Thoracic aorta (tissue), 2 donors: Measurements from ENCODE around the gene ARHGEF39. TPM values are rescaled to one million over a fixed set of nuclear protein-coding genes. Genes with fewer than 3 reads are reported as not detected.
"Not testable (repeated sequence)": the region's sequence is repeated elsewhere in the genome, so short reads cannot be mapped to it uniquely, and the experiment has no call there.

Experiments
- ATAC-seq: fragments of 150-250 bp; one replicate; pipeline ENCODE4 v1.8.0; 2017; ENCODE audit warnings: low read depth; ENCODE audit not compliant: insufficient number of reproducible peaks, low FRiP score
- DNase-seq: peaks from one replicate; pipeline ENCODE4 v3.0.0-alpha.2; 2020; ENCODE audit warnings: low spot score
- H3K27ac ChIP-seq, 2 donors: fragments of 200-600 bp; sonication (generic); 1 replicate in 1 of 2; 2 replicates in 1 of 2; pipeline ENCODE4 v1.5.1; 2016; ENCODE audit warnings: mild to moderate bottlenecking in 2 of 2, moderate library complexity in 2 of 2
- H3K27me3 ChIP-seq: fragments of 200-600 bp; sonication (generic); replicated peaks from 2 replicates; pipeline ENCODE4 v1.6.0; 2016; ENCODE audit warnings: mild to moderate bottlenecking; ENCODE audit not compliant: insufficient read depth
- H3K36me3 ChIP-seq: fragments of 200-600 bp; sonication (generic); one replicate; pipeline ENCODE4 v1.5.1; 2016
- H3K4me1 ChIP-seq, 2 donors: fragments of 200-600 bp; sonication (generic); 1 replicate in 1 of 2; 2 replicates in 1 of 2; pipeline versions ENCODE4 v1.5.1 to v1.6.0; 2016; ENCODE audit warnings: low read depth in 2 of 2, mild to moderate bottlenecking in 1 of 2; ENCODE audit not compliant: control insufficient read depth in 1 of 2
- H3K4me3 ChIP-seq: fragments of 200-600 bp; sonication (generic); 2 replicates; pipeline ENCODE4 v1.5.1; 2016; ENCODE audit warnings: mild to moderate bottlenecking
- H3K9me3 ChIP-seq: fragments of 200-600 bp; sonication (generic); 2 replicates; pipeline ENCODE4 v1.5.1; 2016
- CTCF ChIP-seq: fragments of 200-600 bp; sonication (generic); IDR thresholded peaks from one replicate; pipeline ENCODE4 v1.5.1; 2019; ENCODE audit warnings: antibody characterized with exemption
- total RNA-seq, 2 donors: library from RNA; depleted of rRNA; stranded (reverse); fragments of >200 nt; gene quantifications; one replicate each; pipeline versions ENCODE4 v1.1.0 to v1.2.3, GENCODE V29; 2016

The ARHGEF39 gene
- total RNA-seq, 2 donors from 2014 or later: 0.54 to 1.2 TPM

GRCh38 chr9:35639631-35640030 is 25.4 kb downstream of the ARHGEF39 start:
- no peaks in the 10 kb centered on the region for H3K9me3 ChIP-seq
- no peak overlapping the region for H3K27ac ChIP-seq
- no peaks in the 10 kb centered on the region for H3K27me3 ChIP-seq
- H3K4me1 ChIP-seq: peaks cover 0 to 3% of the 10 kb centered on the region in 2 donors
- DNase-seq (no peak), ATAC-seq (no peak)
- no peak for TF ChIP-seq CTCF
- H3K36me3 ChIP-seq: no peaks in the 10 kb centered on the region
- H3K4me3 ChIP-seq: no peak overlapping the region

GRCh38 chr9:35639225-35639624 is 25.8 kb downstream of the ARHGEF39 start:
- ATAC-seq, H3K36me3 ChIP-seq, DNase-seq, H3K4me3 ChIP-seq, H3K9me3 ChIP-seq, H3K27me3 ChIP-seq, H3K27ac ChIP-seq, H3K4me1 ChIP-seq: not testable (repeated sequence)

DNA sequence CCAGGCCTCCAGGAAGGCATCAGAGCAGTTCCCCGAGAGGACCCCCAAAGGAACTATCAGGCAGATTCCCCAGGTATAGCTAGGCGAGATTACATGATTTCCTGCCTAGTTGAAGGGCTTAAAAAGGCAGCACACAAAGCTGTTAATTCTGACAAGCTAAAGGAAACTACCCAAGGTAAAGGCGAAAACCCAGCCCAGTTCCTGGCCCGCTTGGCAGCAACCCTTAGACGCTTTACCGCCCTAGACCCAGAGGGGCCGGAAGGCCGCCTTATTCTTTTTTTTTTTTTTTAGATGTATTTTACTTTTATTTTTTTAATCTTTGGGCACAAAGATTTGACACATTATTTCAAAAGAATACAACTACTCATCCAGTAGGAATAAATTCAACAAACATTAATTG is 26.2 kb downstream of the ARHGEF39 start:
- not testable (repeated sequence) for H3K4me3 ChIP-seq, ATAC-seq, H3K9me3 ChIP-seq, H3K27me3 ChIP-seq, H3K4me1 ChIP-seq, H3K36me3 ChIP-seq, H3K27ac ChIP-seq, DNase-seq

DNA sequence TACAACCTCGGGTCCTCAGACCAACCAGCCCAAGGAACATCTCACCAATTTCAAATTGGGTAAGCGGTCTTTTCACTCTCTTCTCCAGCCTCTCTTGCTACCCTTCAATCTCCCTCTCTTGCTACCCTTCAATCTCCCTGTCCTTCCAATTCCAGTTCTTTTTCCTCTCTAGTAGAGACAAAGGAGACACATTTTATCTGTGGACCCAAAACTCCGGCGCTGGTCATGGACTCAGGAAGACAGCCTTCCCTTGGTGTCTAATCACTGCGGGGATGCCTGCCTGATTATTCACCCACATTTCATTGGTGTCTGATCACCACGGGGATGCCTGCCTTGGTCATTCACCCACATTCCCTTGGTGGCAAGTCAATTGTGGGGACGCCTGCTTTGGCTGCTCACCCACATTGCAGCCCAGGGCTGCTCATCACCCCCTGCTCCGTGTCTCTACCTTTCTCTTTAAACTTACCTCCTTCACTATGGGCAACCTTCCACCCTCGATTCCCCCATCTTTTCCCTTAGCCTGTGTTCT is 27.5 kb downstream of the ARHGEF39 start:
- H3K4me3 ChIP-seq, ATAC-seq, H3K9me3 ChIP-seq, DNase-seq, H3K27ac ChIP-seq, H3K27me3 ChIP-seq, H3K36me3 ChIP-seq, H3K4me1 ChIP-seq: not testable (repeated sequence)

- H3K27ac ChIP-seq, H3K27me3 ChIP-seq, H3K4me3 ChIP-seq, ATAC-seq, H3K9me3 ChIP-seq, H3K4me1 ChIP-seq, H3K36me3 ChIP-seq, DNase-seq: not testable (repeated sequence)
These were observed 28.1 kb downstream of the ARHGEF39 start for GRCh38 chr9:35636877-35637246.

GRCh38 chr9:35636135-35636876 is 28.7 kb downstream of the ARHGEF39 start:
- H3K27ac ChIP-seq: no peak overlapping the region
- H3K4me3 ChIP-seq: no peak overlapping the region
- H3K27me3 ChIP-seq: no peaks in the 10 kb centered on the region
- H3K9me3 ChIP-seq: no peaks in the 10 kb centered on the region
- peaks cover 0 to 3% of the 10 kb centered on the region in 2 donors for H3K4me1 ChIP-seq
- DNase-seq: no peak
- no peaks in the 10 kb centered on the region for H3K36me3 ChIP-seq
- no peak for TF ChIP-seq CTCF
- no peak for ATAC-seq

- Histone ChIP-seq H3K27ac (no peak overlapping the region), H3K27me3 (no peaks in the 10 kb centered on the region), H3K9me3 (no peaks in the 10 kb centered on the region), H3K4me1 (peaks cover 0 to 3% of the 10 kb centered on the region in 2 donors), H3K4me3 (no peak overlapping the region), H3K36me3 (no peaks in the 10 kb centered on the region)
- TF ChIP-seq CTCF: no peak
- no peak for DNase-seq
- ATAC-seq: no peak
These were observed 29.3 kb downstream of the ARHGEF39 start for GRCh38 chr9:35635730-35636129.
